ENCODE results near the gene EPHB2.

- TF ChIP-seq CTCF (IDR thresholded peaks at IDR 0.05), result no peak
- TF ChIP-seq POLR2A (IDR thresholded peaks at IDR 0.05), result no peak
- no peak for TF ChIP-seq EP300 (IDR thresholded peaks at IDR 0.05)
Observed at GRCh38 chr1:22815043-22815365, 104.4 kb downstream of the EPHB2 start.
